Neural crest cell (in vitro differentiated cells): ENCODE data around the gene CCBE1. TPM values are rescaled to one million over a fixed set of nuclear protein-coding genes. Genes with fewer than 3 reads are reported as not detected.
A peak's percentile ranks its signal among the peaks of the same experiment; 100 is the strongest.

Experiments
- DNase-seq: peaks from one replicate; pipeline ENCODE4 v3.0.0; 2021; ENCODE audit warnings: low read depth, mixed read lengths, low spot score
- H3K27ac Mint-ChIP-seq: one replicate; pipeline ENCODE4 v1.8.0; 2021; ENCODE audit warnings: mild to moderate bottlenecking, mixed read lengths; ENCODE audit not compliant: unreplicated experiment
- H3K27me3 Mint-ChIP-seq: 2 replicates; pipeline ENCODE4 v1.8.0; 2021; ENCODE audit warnings: low read depth, mild to moderate bottlenecking, mixed read lengths
- H3K36me3 Mint-ChIP-seq: 2 replicates; pipeline ENCODE4 v1.8.0; 2021; ENCODE audit warnings: low read depth, mild to moderate bottlenecking, mixed read lengths
- H3K4me1 Mint-ChIP-seq: 2 replicates; pipeline ENCODE4 v1.8.0; 2021; ENCODE audit warnings: mixed read lengths
- H3K4me3 Mint-ChIP-seq: one replicate; pipeline ENCODE4 v1.8.0; 2021; ENCODE audit warnings: mild to moderate bottlenecking, mixed read lengths
- H3K9me3 Mint-ChIP-seq: 2 replicates; pipeline ENCODE4 v1.8.0; 2021; ENCODE audit warnings: mixed read lengths
- CTCF ChIP-seq: fragments of 200-600 bp; sonication (generic); conservative IDR thresholded peaks from 2 replicates; pipeline ENCODE4 v1.5.0; 2021; ENCODE audit warnings: antibody characterized with exemption, mild to moderate bottlenecking
- total RNA-seq: library from RNA; stranded (reverse); gene quantifications from 2 replicates; pipeline ENCODE4 v1.2.1, GENCODE V29; 2021

Gene CCBE1
- total RNA-seq, 1 donor from 2014 or later = 0.33 TPM

- Mint-ChIP-seq H3K27ac (no peak overlapping the region), H3K27me3 (peaks cover 18% of the 10 kb centered on the region), H3K4me3 (no peak overlapping the region), H3K36me3 (no peaks in the 10 kb centered on the region), H3K4me1 (no peaks in the 10 kb centered on the region), H3K9me3 (no peaks in the 10 kb centered on the region)
- no peak for DNase-seq
- TF ChIP-seq CTCF = no peak
Observed at GRCh38 chr18:59458575-59458974, 238.6 kb downstream of the CCBE1 start.

- no peak for DNase-seq
- no peaks in the 10 kb centered on the region for H3K36me3 Mint-ChIP-seq
- TF ChIP-seq CTCF = no peak
- H3K27ac Mint-ChIP-seq = no peak overlapping the region
- no peak overlapping the region for H3K4me3 Mint-ChIP-seq
- H3K9me3 Mint-ChIP-seq = no peaks in the 10 kb centered on the region
- peaks cover 18% of the 10 kb centered on the region for H3K27me3 Mint-ChIP-seq
- no peaks in the 10 kb centered on the region for H3K4me1 Mint-ChIP-seq
Observed at GRCh38 chr18:59456657-59457056, 240.6 kb downstream of the CCBE1 start.

- H3K36me3 Mint-ChIP-seq = no peaks in the 10 kb centered on the region
- no peaks in the 10 kb centered on the region for H3K9me3 Mint-ChIP-seq
- H3K4me1 Mint-ChIP-seq = no peaks in the 10 kb centered on the region
- H3K27me3 Mint-ChIP-seq = peaks cover 18% of the 10 kb centered on the region
- H3K4me3 Mint-ChIP-seq = no peak overlapping the region
- DNase-seq = no peak
- TF ChIP-seq CTCF = no peak
- H3K27ac Mint-ChIP-seq = no peak overlapping the region
Observed at GRCh38 chr18:59455728-59456276, 241.4 kb downstream of the CCBE1 start.

- no peak for DNase-seq
- no peak for TF ChIP-seq CTCF
- no peaks in the 10 kb centered on the region for H3K9me3 Mint-ChIP-seq
- H3K36me3 Mint-ChIP-seq = no peaks in the 10 kb centered on the region
- no peaks in the 10 kb centered on the region for H3K4me1 Mint-ChIP-seq
- peaks cover 18% of the 10 kb centered on the region for H3K27me3 Mint-ChIP-seq
- H3K27ac Mint-ChIP-seq = peak overlapping the region; percentile 38
- no peak overlapping the region for H3K4me3 Mint-ChIP-seq
Observed at GRCh38 chr18:59454909-59455727, 242.1 kb downstream of the CCBE1 start.

- no peak overlapping the region for H3K4me3 Mint-ChIP-seq
- no peaks in the 10 kb centered on the region for H3K9me3 Mint-ChIP-seq
- peaks cover 13% of the 10 kb centered on the region for H3K27me3 Mint-ChIP-seq
- H3K4me1 Mint-ChIP-seq = no peaks in the 10 kb centered on the region
- DNase-seq = no peak
- no peak overlapping the region for H3K27ac Mint-ChIP-seq
- no peak for TF ChIP-seq CTCF
- H3K36me3 Mint-ChIP-seq = no peaks in the 10 kb centered on the region
Observed at GRCh38 chr18:59453468-59453961, 243.7 kb downstream of the CCBE1 start.
